Stimulated activated CD4-positive, alpha-beta T cell treated with anti-CD3 and anti-CD28 coated beads, TNF-alpha, amount 100 ng/mL, for 4 hours (primary cell): ENCODE data around the gene PCDHA5.

Experiments
- DNase-seq, 3 experiments: peaks; one replicate each; pipeline ENCODE4 v3.0.0-alpha.2; 2020; ENCODE audit warnings: low read depth in 3 of 3

The PCDHA5 gene

DNA sequence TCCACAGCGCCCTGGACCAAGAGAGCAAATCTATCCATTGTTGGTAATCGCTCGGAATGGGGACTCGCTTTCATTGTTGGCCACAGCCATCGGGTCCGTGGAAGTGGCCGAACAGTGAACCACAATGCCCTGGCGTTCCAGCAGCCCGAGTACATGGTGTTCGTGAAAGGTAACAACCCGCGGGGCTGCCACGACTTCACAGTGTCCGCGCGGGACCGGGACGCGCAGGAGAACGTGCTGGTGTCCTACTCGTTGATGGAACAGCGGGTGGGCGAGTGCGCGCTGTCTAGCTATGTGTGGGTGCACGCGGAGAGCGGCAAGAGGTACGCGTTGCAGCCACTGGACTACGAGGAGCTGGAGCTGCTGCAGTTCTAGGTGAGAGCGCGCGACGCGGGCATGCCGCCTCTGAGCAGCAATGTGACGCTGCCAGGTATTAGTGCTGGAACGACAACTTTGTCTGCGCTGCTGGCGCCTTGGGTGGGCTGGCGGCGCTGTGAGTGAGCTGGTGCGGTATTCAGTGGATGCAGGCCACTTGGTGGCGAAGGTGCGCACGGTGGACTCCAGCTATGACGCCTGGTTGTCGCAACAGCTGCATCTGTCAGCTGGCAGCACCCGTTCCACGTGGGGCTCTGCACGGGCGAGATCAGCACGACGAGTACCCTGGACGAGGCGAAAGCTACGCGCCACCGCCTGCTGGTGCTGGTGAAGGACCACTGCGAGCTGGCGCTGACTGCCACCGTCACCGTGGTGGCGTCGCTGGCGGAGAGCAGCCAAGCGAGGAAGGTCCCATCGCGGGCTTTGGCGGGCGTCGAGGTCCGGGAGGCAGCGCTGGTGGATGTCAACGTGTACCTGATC is 41.3 kb downstream of the PCDHA5 start:
- no peak for DNase-seq

DNA sequence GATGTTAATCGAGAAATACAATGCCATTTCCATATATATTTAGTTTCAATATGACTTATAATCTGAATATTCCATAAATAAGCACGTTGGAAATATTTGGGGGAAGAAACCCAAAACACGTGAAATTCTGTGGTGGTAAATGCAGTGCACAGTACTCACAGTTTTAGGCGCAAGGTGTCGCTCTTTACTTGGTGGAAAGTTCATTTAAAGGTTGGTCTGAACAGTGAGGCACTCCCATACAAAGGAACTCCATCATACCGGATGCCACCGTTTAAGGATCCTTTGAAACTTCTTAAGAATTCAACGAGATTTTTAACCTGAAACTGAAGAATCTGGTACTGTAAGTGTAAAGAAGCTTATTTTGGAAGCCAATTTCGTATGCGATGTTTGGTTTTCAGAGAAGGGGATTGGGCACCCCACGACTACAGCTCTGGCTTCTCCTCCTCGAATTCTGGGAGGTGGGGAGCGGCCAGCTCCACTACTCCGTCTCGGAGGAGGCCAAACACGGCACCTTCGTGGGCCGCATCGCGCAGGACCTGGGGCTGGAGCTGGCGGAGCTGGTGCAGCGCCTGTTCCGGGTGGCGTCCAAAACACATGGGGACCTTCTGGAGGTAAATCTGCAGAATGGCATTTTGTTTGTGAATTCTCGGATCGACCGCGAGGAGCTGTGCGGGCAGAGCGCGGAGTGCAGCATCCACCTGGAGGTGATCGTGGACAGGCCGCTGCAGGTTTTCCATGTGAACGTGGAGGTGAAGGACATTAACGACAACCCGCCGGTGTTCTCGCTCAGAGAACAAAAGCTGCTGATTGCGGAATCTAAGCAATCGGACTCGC is 47.5 kb downstream of the PCDHA5 start, which contains the start of gene PCDHA11:
Gene PCDHA11 (plus strand): TSS at position 237 of the 834 bp plus-strand sequence. CDS start 147 bp downstream, at position 384.
- DNase-seq: no peak

DNA sequence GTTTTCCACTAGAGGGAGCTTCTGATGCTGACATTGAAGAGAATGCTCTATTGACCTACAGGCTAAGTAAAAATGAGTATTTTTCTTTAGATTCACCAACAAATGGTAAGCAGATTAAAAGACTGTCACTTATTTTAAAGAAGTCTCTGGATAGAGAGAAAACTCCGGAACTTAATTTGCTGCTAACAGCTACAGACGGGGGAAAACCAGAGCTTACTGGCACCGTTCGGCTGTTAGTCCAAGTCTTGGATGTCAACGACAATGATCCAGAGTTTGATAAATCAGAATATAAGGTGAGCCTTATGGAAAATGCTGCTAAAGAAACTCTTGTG is 48.1 kb downstream of the PCDHA5 start:
- DNase-seq: no peak

DNA sequence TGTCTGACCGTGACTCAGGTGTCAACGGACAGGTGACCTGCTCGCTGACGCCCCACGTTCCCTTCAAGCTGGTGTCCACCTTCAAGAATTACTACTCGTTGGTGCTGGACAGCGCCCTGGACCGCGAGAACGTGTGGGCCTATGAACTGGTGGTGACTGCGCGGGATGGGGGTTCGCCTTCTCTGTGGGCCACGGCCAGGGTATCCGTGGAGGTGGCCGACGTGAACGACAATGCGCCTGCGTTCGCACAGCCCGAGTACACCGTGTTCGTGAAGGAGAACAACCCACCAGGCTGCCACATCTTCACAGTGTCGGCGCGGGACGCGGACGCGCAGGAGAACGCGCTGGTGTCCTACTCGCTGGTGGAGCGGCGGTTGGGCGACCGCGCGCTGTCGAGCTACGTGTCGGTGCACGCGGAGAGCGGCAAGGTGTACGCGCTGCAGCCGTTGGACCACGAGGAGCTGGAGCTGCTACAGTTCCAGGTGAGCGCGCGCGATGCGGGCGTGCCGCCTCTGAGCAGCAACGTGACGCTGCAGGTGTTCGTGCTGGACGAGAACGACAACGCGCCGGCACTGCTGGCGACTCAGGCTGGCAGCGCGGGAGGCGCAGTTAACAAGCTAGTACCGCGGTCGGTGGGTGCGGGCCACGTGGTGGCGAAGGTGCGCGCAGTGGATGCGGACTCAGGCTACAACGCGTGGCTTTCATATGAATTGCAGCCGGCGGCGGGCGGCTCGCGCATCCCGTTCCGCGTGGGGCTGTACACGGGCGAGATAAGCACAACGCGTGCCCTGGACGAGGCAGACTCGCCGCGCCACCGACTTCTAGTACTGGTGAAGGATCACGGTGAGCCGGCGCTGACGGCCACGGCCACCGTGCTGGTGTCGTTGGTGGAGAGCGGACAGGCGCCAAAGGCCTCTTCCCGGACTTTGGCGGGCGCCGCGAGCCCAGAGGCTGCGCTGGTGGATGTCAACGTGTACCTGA is 49.1 kb downstream of the PCDHA5 start:
- DNase-seq: no peak
